K562 (cell line): Measurements from ENCODE around the gene IL6ST. TPM values are rescaled to one million over a fixed set of nuclear protein-coding genes. Genes with fewer than 3 reads are reported as not detected.

ENCODE experiments used
- BRCA1 ChIP-seq, 2 experiments: fragments of 450-650 bp in 1 of 2; sonication (generic) in 1 of 2; formaldehyde crosslinking in 1 of 2; IDR thresholded peaks; 2 replicates each; pipeline versions ENCODE4 v1.5.0 to v1.6.1; 2017 to 2020; ENCODE audit warnings: mild to moderate bottlenecking in 1 of 2, missing genetic modification reagents in 1 of 2
- CBX3 ChIP-seq, 2 experiments: IDR thresholded peaks; 1 replicate in 1 of 2; 2 replicates in 1 of 2; pipeline ENCODE4 v1.6.1; 2012; ENCODE audit warnings: inconsistent platforms in 2 of 2, low read length in 2 of 2, borderline replicate concordance in 1 of 2, control low read depth in 1 of 2
- EP400 ChIP-seq: fragments of 450-650 bp; IDR thresholded peaks from 2 replicates; pipeline ENCODE4 v1.6.1; 2017; ENCODE audit warnings: antibody characterized with exemption, mild to moderate bottlenecking, moderate library complexity
- ETV1 ChIP-seq: fragments of 450-650 bp; conservative IDR thresholded peaks from 2 replicates; pipeline ENCODE4 v1.6.1; 2016; ENCODE audit warnings: missing genetic modification characterization, control low read depth, low read depth, missing compliant biosample characterization
- ETV5 ChIP-seq: sonication (generic); formaldehyde crosslinking; IDR thresholded peaks from 2 replicates; pipeline ENCODE4 v1.4.0; 2020; ENCODE audit warnings: low read depth, mild to moderate bottlenecking, missing genetic modification reagents
- FOXA1 ChIP-seq: fragments of 450-650 bp; IDR thresholded peaks from 2 replicates; pipeline ENCODE4 v1.6.1; 2016; ENCODE audit warnings: mild to moderate bottlenecking, borderline replicate concordance
- FOXP4 ChIP-seq: sonication (generic); formaldehyde crosslinking; IDR thresholded peaks from 2 replicates; pipeline ENCODE4 v1.8.0; 2022; ENCODE audit warnings: mild to moderate bottlenecking, missing genetic modification reagents, borderline replicate concordance
- GATAD2A ChIP-seq: fragments of 450-650 bp; IDR thresholded peaks from 2 replicates; pipeline ENCODE4 v1.6.1; 2017
- JUN ChIP-seq, 2 experiments: sonication (generic) in 1 of 2; formaldehyde crosslinking in 1 of 2; IDR thresholded peaks; 2 replicates each; pipeline versions ENCODE4 v1.6.1 to v1.8.0; 2012 to 2022; ENCODE audit warnings: borderline replicate concordance in 2 of 2, mild to moderate bottlenecking in 2 of 2, improper control_type of control experiment in 1 of 2, low read depth in 1 of 2, low read length in 1 of 2, missing genetic modification reagents in 1 of 2
- KLF6 ChIP-seq: fragments of 250-450 bp; sonication (Bioruptor Pico); IDR thresholded peaks from 2 replicates; pipeline ENCODE4 v1.4.0; 2020; ENCODE audit warnings: mild to moderate bottlenecking, moderate library complexity, borderline replicate concordance
- NFYB ChIP-seq: IDR thresholded peaks from 2 replicates; pipeline ENCODE4 v1.6.1; 2011; ENCODE audit warnings: mild to moderate bottlenecking, moderate library complexity; ENCODE audit not compliant: insufficient read length; ENCODE audit errors: extremely low read depth
- PCBP2 ChIP-seq: fragments of 200-400 bp; formaldehyde crosslinking; IDR thresholded peaks from 2 replicates; pipeline ENCODE4 v1.6.1; 2018; ENCODE audit warnings: low read length, low read depth, mild to moderate bottlenecking, moderate library complexity; ENCODE audit not compliant: poor library complexity, severe bottlenecking
- RBBP5 ChIP-seq: fragments of 200-600 bp; sonication (generic); IDR thresholded peaks from 2 replicates; pipeline ENCODE4 v1.6.1; 2012; ENCODE audit warnings: borderline replicate concordance, mild to moderate bottlenecking, low read length, control low read depth, inconsistent platforms; ENCODE audit not compliant: insufficient read depth, poor library complexity, severe bottlenecking
- SOX6 ChIP-seq: fragments of 450-650 bp; IDR thresholded peaks from 2 replicates; pipeline ENCODE4 v1.6.1; 2014; ENCODE audit warnings: mild to moderate bottlenecking
- TCF3 ChIP-seq: sonication (generic); formaldehyde crosslinking; IDR thresholded peaks from 2 replicates; pipeline ENCODE4 v1.4.0; 2020; ENCODE audit warnings: mild to moderate bottlenecking, missing genetic modification reagents
- THAP7 ChIP-seq: fragments of 250-450 bp; sonication (Bioruptor Pico); IDR thresholded peaks from 2 replicates; pipeline ENCODE4 v1.5.0; 2021
- XRCC4 ChIP-seq: IDR thresholded peaks from one replicate; pipeline ENCODE4 v1.6.1; 2011; ENCODE audit not compliant: insufficient read depth, insufficient read length; ENCODE audit errors: extremely low read depth
- ZC3H11A ChIP-seq: IDR thresholded peaks from 2 replicates; pipeline ENCODE4 v1.6.1; 2012; ENCODE audit warnings: low read depth, low read length, improper control_type of control experiment
- ZFP36 ChIP-seq: fragments of 150-350 bp; IDR thresholded peaks from 2 replicates; pipeline ENCODE4 v1.6.1; 2018; ENCODE audit warnings: low read length, low read depth; ENCODE audit not compliant: partially characterized antibody
- ZKSCAN8 ChIP-seq: fragments of 200-800 bp; sonication (Bioruptor generic); IDR thresholded peaks from 2 replicates; pipeline ENCODE4 v1.6.1; 2016; ENCODE audit warnings: missing genetic modification characterization, missing compliant biosample characterization
- ZNF263 ChIP-seq: sonication (generic); formaldehyde crosslinking; IDR thresholded peaks from 2 replicates; pipeline ENCODE4 v1.8.0; 2022; ENCODE audit warnings: mild to moderate bottlenecking, missing genetic modification reagents, borderline replicate concordance
- polyA plus RNA-seq, 8 experiments: library from polyadenylated mRNA; depleted of rRNA in 4 of 8; stranded (reverse) in 5 of 8; unstranded in 3 of 8; fragments of >200 nt; fragmentation: Nextera tagmentation in 2 of 8; fragmentation: Illumina TruSeq in 1 of 8; extraction: Ambion mirVana in 2 of 8; extraction: Trizol in 1 of 8; gene quantifications; 2 replicates each; pipeline versions ENCODE4 v1.2.1 to v1.2.3, GENCODE V29; 2011 to 2014; ENCODE audit warnings: inconsistent platforms in 1 of 8, missing spikeins in 1 of 8
- total RNA-seq, 7 experiments: library from RNA; depleted of rRNA in 6 of 7; stranded (reverse); fragments of >200 nt in 6 of 7; fragmentation: Illumina TruSeq in 2 of 7; extraction: Trizol in 2 of 7; gene quantifications; 2 replicates each; pipeline versions ENCODE4 v1.2.1 to v1.2.3, GENCODE V29; 2011 to 2021; ENCODE audit warnings: low replicate concordance in 1 of 7

The IL6ST gene
- total and polyA plus RNA-seq, 9 of the 15 experiments (the other 6 are each of a cell fraction or from before 2014, with no cell fraction given): 2.0 to 27.0 (median 7.9) TPM

- TF ChIP-seq FOXP4 (CRISPR knock-in tag) (no peak), ETV5 (CRISPR knock-in tag) (no peak), EP400 (peak; percentile 55), ZFP36 (no peak), GATAD2A (peak; percentile 35; the same call in 1 of the 2 replicates), ZC3H11A (no peak), NFYB (peak; percentile 71), SOX6 (peak; percentile 29; the same call in 1 of the 2 replicates), ZKSCAN8 (CRISPR knock-in tag) (no peak), KLF6 (CRISPR knock-in tag) (no peak), BRCA1 (IDR thresholded peaks at IDR 0.05) (no peak), BRCA1 (CRISPR knock-in tag; IDR thresholded peaks at IDR 0.05) (no peak), PCBP2 (no peak), JUN (IDR thresholded peaks at IDR 0.05; ENCODE audit: borderline replicate concordance, low read depth, low read length) (no peak), JUN (CRISPR knock-in tag; IDR thresholded peaks at IDR 0.05; ENCODE audit: borderline replicate concordance) (no peak), ZNF263 (CRISPR knock-in tag) (no peak), RBBP5 (peak; percentile 62), FOXA1 (no peak), THAP7 (0 out of 2 replicates have a peak, but pooled peaks have one; percentile 57), ETV1 (tag) (0 out of 2 replicates have a peak, but pooled peaks have one; percentile 34), XRCC4 (no peak), TCF3 (CRISPR knock-in tag) (no peak), CBX3 (IDR thresholded peaks at IDR 0.05; ENCODE audit: borderline replicate concordance in 1 of 2, low read length in 2 of 2) (no peak)
Observed at GRCh38 chr5:55994998-55995914, 493 bp upstream of the IL6ST start (continued).
